ENCODE data around the gene TMED4. TPM values are rescaled to one million over a fixed set of nuclear protein-coding genes. Genes with fewer than 3 reads are reported as not detected.

TMED4 gene
- total RNA-seq, 3 donors from 2014 or later, result 76.7 to 93.3 (median 84.9) TPM

GRCh38 chr7:44547536-44548231, 34.3 kb downstream of the TMED4 start:
- no peak for DNase-seq
- H3K4me1 ChIP-seq (ENCODE audit: low read depth), result peaks cover 3% of the 10 kb centered on the region
- intact Hi-C loops (cut with DNase I, micrococcal nuclease), result no loop called here
- peak; percentile 65 for ATAC-seq
- no peaks in the 10 kb centered on the region for H3K36me3 ChIP-seq (ENCODE audit: low read depth)
- H3K9me3 ChIP-seq, result no peaks in the 10 kb centered on the region
- H3K4me3 ChIP-seq, result no peak overlapping the region
- TF ChIP-seq CTCF (IDR thresholded peaks at IDR 0.05), result no peak

- no peaks in the 10 kb centered on the region for H3K36me3 ChIP-seq (ENCODE audit: low read depth)
- no peaks in the 10 kb centered on the region for H3K9me3 ChIP-seq
- H3K4me3 ChIP-seq, result no peak overlapping the region
- no peak for TF ChIP-seq CTCF (IDR thresholded peaks at IDR 0.05)
- DNase-seq (no peak), ATAC-seq (no peak)
- intact Hi-C loops (cut with DNase I, micrococcal nuclease), result no loop called here
- H3K4me1 ChIP-seq (ENCODE audit: low read depth), result peaks cover 3% of the 10 kb centered on the region
Measured at GRCh38 chr7:44541876-44542610, 40.0 kb downstream of the TMED4 start.

- H3K9me3 ChIP-seq, result no peaks in the 10 kb centered on the region
- intact Hi-C loops (cut with DNase I, micrococcal nuclease), result no loop called here
- DNase-seq (no peak), ATAC-seq (no peak)
- no peak within 1 kb of the TSS for H3K4me3 ChIP-seq
- no peaks in the 10 kb centered on the region for H3K36me3 ChIP-seq (ENCODE audit: low read depth)
- TF ChIP-seq CTCF (IDR thresholded peaks at IDR 0.05), result no peak
- H3K4me1 ChIP-seq (ENCODE audit: low read depth), result peaks cover 3% of the 10 kb centered on the region
Measured at GRCh38 chr7:44541028-44541869, 40.8 kb downstream of the TMED4 start, which contains the start of gene NPC1L1. TSS of gene NPC1L1 (minus strand) at chr7:44541330. CDS start at chr7:44541259, 71 bp downstream.

GRCh38 chr7:44540592-44541027, 41.4 kb downstream of the TMED4 start:
- intact Hi-C loops (cut with DNase I, micrococcal nuclease), result no loop called here
- Histone ChIP-seq H3K36me3 (ENCODE audit: low read depth) (no peaks in the 10 kb centered on the region), H3K4me1 (ENCODE audit: low read depth) (peaks cover 3% of the 10 kb centered on the region), H3K9me3 (no peaks in the 10 kb centered on the region), H3K4me3 (no peak overlapping the region)
- DNase-seq (no peak), ATAC-seq (no peak)
- TF ChIP-seq CTCF (IDR thresholded peaks at IDR 0.05), result no peak

GRCh38 chr7:44539669-44540506, 42.1 kb downstream of the TMED4 start:
- Histone ChIP-seq H3K4me3 (no peak overlapping the region), H3K36me3 (ENCODE audit: low read depth) (no peaks in the 10 kb centered on the region), H3K4me1 (ENCODE audit: low read depth) (peaks cover 3% of the 10 kb centered on the region), H3K9me3 (no peaks in the 10 kb centered on the region)
- intact Hi-C loops (cut with DNase I, micrococcal nuclease), result no loop called here
- no peak for TF ChIP-seq CTCF (IDR thresholded peaks at IDR 0.05)
- DNase-seq, result no peak
- no peak for ATAC-seq

Data from mucosa of descending colon (tissue), 3 donors.